H1 (cell line): Measurements from ENCODE around the gene RELA. TPM values are rescaled to one million over a fixed set of nuclear protein-coding genes. Genes with fewer than 3 reads are reported as not detected.
A peak's percentile ranks its signal among the peaks of the same experiment; 100 is the strongest.

Experiments
- GABPA ChIP-seq: IDR thresholded peaks from 2 replicates; pipeline ENCODE4 v1.6.1; 2011; ENCODE audit warnings: mild to moderate bottlenecking, low read length, moderate library complexity, borderline replicate concordance; ENCODE audit not compliant: insufficient read depth
- PHF8 ChIP-seq: fragments of 200-600 bp; sonication (generic); conservative IDR thresholded peaks from 2 replicates; pipeline ENCODE4 v1.7.1; 2012; ENCODE audit warnings: low read depth, mild to moderate bottlenecking, inconsistent platforms, low read length, moderate library complexity
- POLR2AphosphoS5 ChIP-seq: IDR thresholded peaks from 2 replicates; pipeline ENCODE4 v1.6.1; 2011; ENCODE audit warnings: low read depth, low read length
- RXRA ChIP-seq: IDR thresholded peaks from 2 replicates; pipeline ENCODE4 v1.6.1; 2011; ENCODE audit warnings: low read depth, mild to moderate bottlenecking, low read length, moderate library complexity; ENCODE audit not compliant: insufficient read depth
- SAP30 ChIP-seq: fragments of 300-600 bp; sonication (generic); IDR thresholded peaks from 2 replicates; pipeline ENCODE4 v1.7.1; 2012; ENCODE audit warnings: low read length, moderate library complexity, mild to moderate bottlenecking, inconsistent platforms; ENCODE audit not compliant: insufficient read depth, insufficient replicate concordance
- SP1 ChIP-seq: IDR thresholded peaks from 2 replicates; pipeline ENCODE4 v1.6.1; 2011; ENCODE audit warnings: low read depth, low read length
- SP2 ChIP-seq: IDR thresholded peaks from 2 replicates; pipeline ENCODE4 v1.6.1; 2012; ENCODE audit warnings: mild to moderate bottlenecking, low read length, inconsistent platforms
- SUZ12 ChIP-seq: fragments of 200-600 bp; sonication (generic); IDR thresholded peaks from 2 replicates; pipeline ENCODE4 v1.6.1; 2012; ENCODE audit warnings: mild to moderate bottlenecking, inconsistent platforms, low read length, moderate library complexity, mixed read lengths
- TAF7 ChIP-seq: optimal IDR thresholded peaks from 2 replicates; pipeline ENCODE3; 2011; ENCODE audit warnings: low read depth, mild to moderate bottlenecking, inconsistent platforms, low read length, moderate library complexity, borderline replicate concordance
- TEAD4 ChIP-seq: IDR thresholded peaks from 2 replicates; pipeline ENCODE4 v1.6.1; 2012; ENCODE audit warnings: low read depth, low read length, inconsistent platforms, mixed read lengths
- ZNF274 ChIP-seq: IDR thresholded peaks from 2 replicates; pipeline ENCODE4 v1.7.0; 2012; ENCODE audit warnings: low read length, borderline replicate concordance; ENCODE audit errors: extremely low read depth
- polyA plus RNA-seq, 7 experiments: library from polyadenylated mRNA; depleted of rRNA in 3 of 7; stranded (reverse) in 5 of 7; unstranded in 2 of 7; fragments of >200 nt in 5 of 7; fragments of 200-250 nt in 2 of 7; gene quantifications; 1 replicate in 5 of 7; 2 replicates in 1 of 7; 4 replicates in 1 of 7; pipeline versions ENCODE4 v1.2.1 to v1.2.3, GENCODE V29; 2011 to 2013; ENCODE audit warnings: missing spikeins in 2 of 7, mixed read lengths in 2 of 7
- total RNA-seq: library from RNA; stranded (reverse); fragmentation: NEBNext Ultra II Directional; extraction: Animal tissue kit (Norgen Biotek cat#: 25700); gene quantifications from 2 replicates; pipeline ENCODE4 v1.2.1, GENCODE V29; 2021
- TF ChIP-seq, protein P1 (sequence below): IDR thresholded peaks from 2 replicates; pipeline ENCODE4 v1.6.1; 2012; ENCODE audit warnings: inconsistent platforms
- TF ChIP-seq, protein P2 (sequence below), 3 experiments: IDR thresholded peaks; 1 replicate in 2 of 3; 2 replicates in 1 of 3; pipeline versions ENCODE4 v1.5.1 to v1.6.1; 2011; ENCODE audit warnings: low read length in 3 of 3, mild to moderate bottlenecking in 3 of 3, inconsistent platforms in 2 of 3, low read depth in 1 of 3, moderate library complexity in 1 of 3; ENCODE audit not compliant: insufficient read depth in 1 of 3; ENCODE audit errors: control extremely low read depth in 1 of 3

RELA gene
- total and polyA plus RNA-seq, 2 of the 8 experiments (the other 6 are each of a cell fraction or from before 2014, with no cell fraction given): 21.9 to 27.5 TPM

- TF ChIP-seq SAP30 (no peak), SP2 (no peak), TAF7 (no peak), RXRA (no peak), GABPA (0 out of 2 replicates have a peak, but pooled peaks have one; percentile 19), PHF8 (no peak), SUZ12 (0 out of 2 replicates have a peak, but pooled peaks have one; percentile 13), TEAD4 (0 out of 2 replicates have a peak, but pooled peaks have one; percentile 1), ZNF274 (no peak), SP1 (peak; percentile 86), POLR2AphosphoS5 (no peak)
- TF ChIP-seq, protein P1, sequence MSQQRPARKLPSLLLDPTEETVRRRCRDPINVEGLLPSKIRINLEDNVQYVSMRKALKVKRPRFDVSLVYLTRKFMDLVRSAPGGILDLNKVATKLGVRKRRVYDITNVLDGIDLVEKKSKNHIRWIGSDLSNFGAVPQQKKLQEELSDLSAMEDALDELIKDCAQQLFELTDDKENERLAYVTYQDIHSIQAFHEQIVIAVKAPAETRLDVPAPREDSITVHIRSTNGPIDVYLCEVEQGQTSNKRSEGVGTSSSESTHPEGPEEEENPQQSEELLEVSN: peak; percentile 98
- TF ChIP-seq, protein P2, sequence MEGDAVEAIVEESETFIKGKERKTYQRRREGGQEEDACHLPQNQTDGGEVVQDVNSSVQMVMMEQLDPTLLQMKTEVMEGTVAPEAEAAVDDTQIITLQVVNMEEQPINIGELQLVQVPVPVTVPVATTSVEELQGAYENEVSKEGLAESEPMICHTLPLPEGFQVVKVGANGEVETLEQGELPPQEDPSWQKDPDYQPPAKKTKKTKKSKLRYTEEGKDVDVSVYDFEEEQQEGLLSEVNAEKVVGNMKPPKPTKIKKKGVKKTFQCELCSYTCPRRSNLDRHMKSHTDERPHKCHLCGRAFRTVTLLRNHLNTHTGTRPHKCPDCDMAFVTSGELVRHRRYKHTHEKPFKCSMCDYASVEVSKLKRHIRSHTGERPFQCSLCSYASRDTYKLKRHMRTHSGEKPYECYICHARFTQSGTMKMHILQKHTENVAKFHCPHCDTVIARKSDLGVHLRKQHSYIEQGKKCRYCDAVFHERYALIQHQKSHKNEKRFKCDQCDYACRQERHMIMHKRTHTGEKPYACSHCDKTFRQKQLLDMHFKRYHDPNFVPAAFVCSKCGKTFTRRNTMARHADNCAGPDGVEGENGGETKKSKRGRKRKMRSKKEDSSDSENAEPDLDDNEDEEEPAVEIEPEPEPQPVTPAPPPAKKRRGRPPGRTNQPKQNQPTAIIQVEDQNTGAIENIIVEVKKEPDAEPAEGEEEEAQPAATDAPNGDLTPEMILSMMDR (IDR thresholded peaks at IDR 0.05; ENCODE audit: control extremely low read depth in 1 of 3, insufficient read depth in 1 of 3, low read depth in 1 of 3, low read length in 3 of 3): no peak
These were observed 55.7 kb downstream of the RELA start (continued) for GRCh38 chr11:65606876-65607613.
